Mucosa of rectum (tissue), 2 donors: ENCODE measurements around the gene PPARA.

Experiments used
- H3K27ac ChIP-seq, 2 donors: one replicate each; pipeline ENCODE4 v1.7.0; 2013; ENCODE audit warnings: inconsistent platforms in 2 of 2, low read depth in 2 of 2, low read length in 2 of 2
- H3K27me3 ChIP-seq, 2 donors: one replicate each; pipeline ENCODE4 v1.7.0; 2013; ENCODE audit warnings: low read length in 2 of 2; ENCODE audit not compliant: control insufficient read depth in 2 of 2, insufficient read depth in 2 of 2
- H3K36me3 ChIP-seq, 2 donors: one replicate each; pipeline ENCODE4 v1.7.0; 2013; ENCODE audit warnings: low read length in 2 of 2; ENCODE audit not compliant: control insufficient read depth in 2 of 2, insufficient read depth in 2 of 2
- H3K4me1 ChIP-seq, 2 donors: one replicate each; pipeline ENCODE4 v1.7.0; 2013; ENCODE audit warnings: low read length in 2 of 2, mild to moderate bottlenecking in 1 of 2; ENCODE audit not compliant: control insufficient read depth in 2 of 2, insufficient read depth in 2 of 2
- H3K4me3 ChIP-seq, 2 donors: one replicate each; pipeline ENCODE4 v1.7.0; 2013; ENCODE audit warnings: low read length in 2 of 2
- H3K9ac ChIP-seq, 2 donors: one replicate each; pipeline ENCODE4 v1.7.0; 2013; ENCODE audit warnings: low read length in 2 of 2, low read depth in 1 of 2, mild to moderate bottlenecking in 1 of 2
- H3K9me3 ChIP-seq, 2 donors: one replicate each; pipeline ENCODE4 v1.7.0; 2013; ENCODE audit warnings: low read length in 2 of 2; ENCODE audit not compliant: control insufficient read depth in 2 of 2
- donor health status: healthy.
- donor health status: Normal muscosa, but diverticular disease.

The PPARA gene

GRCh38 chr22:46240073-46240472 lies 89.7 kb downstream of the PPARA start:
- no peak overlapping the region for H3K27ac ChIP-seq
- no peak overlapping the region for H3K9ac ChIP-seq
- peaks cover 35 to 38% of the 10 kb centered on the region in 2 donors for H3K36me3 ChIP-seq
- H3K27me3 ChIP-seq: no peaks in the 10 kb centered on the region
- H3K9me3 ChIP-seq: no peaks in the 10 kb centered on the region
- H3K4me3 ChIP-seq: no peak overlapping the region
- H3K4me1 ChIP-seq: peaks cover 0 to 3% of the 10 kb centered on the region in 2 donors

- peaks cover 31 to 33% of the 10 kb centered on the region in 2 donors for H3K36me3 ChIP-seq
- H3K27me3 ChIP-seq: no peaks in the 10 kb centered on the region
- no peak overlapping the region for H3K27ac ChIP-seq
- no peaks in the 10 kb centered on the region for H3K9me3 ChIP-seq
- H3K4me1 ChIP-seq: peaks cover 0 to 3% of the 10 kb centered on the region in 2 donors
- H3K9ac ChIP-seq: no peak overlapping the region
- no peak overlapping the region for H3K4me3 ChIP-seq
Observed at GRCh38 chr22:46240506-46240905, 90.2 kb downstream of the PPARA start.

- Histone ChIP-seq H3K27ac (no peak overlapping the region), H3K9ac (no peak overlapping the region), H3K4me1 (peaks cover 0 to 3% of the 10 kb centered on the region in 2 donors), H3K4me3 (no peak overlapping the region), H3K36me3 (peaks cover 28 to 31% of the 10 kb centered on the region in 2 donors), H3K27me3 (no peaks in the 10 kb centered on the region), H3K9me3 (no peaks in the 10 kb centered on the region)
Observed at GRCh38 chr22:46240907-46241306, 90.6 kb downstream of the PPARA start.

- Histone ChIP-seq H3K27ac (no peak overlapping the region), H3K36me3 (peaks cover 26 to 28% of the 10 kb centered on the region in 2 donors), H3K27me3 (no peaks in the 10 kb centered on the region), H3K9me3 (no peaks in the 10 kb centered on the region), H3K4me3 (no peak overlapping the region), H3K4me1 (peaks cover 0 to 3% of the 10 kb centered on the region in 2 donors), H3K9ac (no peak overlapping the region)
Observed at GRCh38 chr22:46241396-46242007, 91.2 kb downstream of the PPARA start.

- Histone ChIP-seq H3K27ac (no peak overlapping the region), H3K36me3 (peaks cover 22 to 28% of the 10 kb centered on the region in 2 donors), H3K9me3 (no peaks in the 10 kb centered on the region), H3K27me3 (no peaks in the 10 kb centered on the region), H3K4me3 (no peak overlapping the region), H3K4me1 (peaks cover 0 to 3% of the 10 kb centered on the region in 2 donors), H3K9ac (no peak overlapping the region)
Observed at GRCh38 chr22:46242076-46242475, 91.8 kb downstream of the PPARA start.

GRCh38 chr22:46244771-46245170 lies 94.4 kb downstream of the PPARA start:
- Histone ChIP-seq H3K4me3 (no peak overlapping the region), H3K27ac (no peak overlapping the region), H3K9ac (no peak overlapping the region)

GRCh38 chr22:46245511-46245910 lies 95.2 kb downstream of the PPARA start:
- no peak overlapping the region for H3K27ac ChIP-seq
- H3K4me1 ChIP-seq: peaks cover 3 to 4% of the 10 kb centered on the region in 2 donors
- H3K9ac ChIP-seq: no peak overlapping the region
- H3K27me3 ChIP-seq: no peaks in the 10 kb centered on the region
- no peaks in the 10 kb centered on the region for H3K9me3 ChIP-seq
- peaks cover 5 to 8% of the 10 kb centered on the region in 2 donors for H3K36me3 ChIP-seq
- no peak overlapping the region for H3K4me3 ChIP-seq

More at GRCh38 chr22:46244771-46245170, 94.4 kb downstream of the PPARA start:
- no peaks in the 10 kb centered on the region for H3K27me3 ChIP-seq
- no peaks in the 10 kb centered on the region for H3K9me3 ChIP-seq
- peaks cover 3 to 4% of the 10 kb centered on the region in 2 donors for H3K4me1 ChIP-seq
- peaks cover 7 to 12% of the 10 kb centered on the region in 2 donors for H3K36me3 ChIP-seq

GRCh38 chr22:46246178-46246577 lies 95.9 kb downstream of the PPARA start:
- Histone ChIP-seq H3K4me1 (peaks cover 4 to 9% of the 10 kb centered on the region in 2 donors), H3K27ac (no peak overlapping the region), H3K4me3 (no peak overlapping the region), H3K27me3 (no peaks in the 10 kb centered on the region), H3K9ac (no peak overlapping the region), H3K36me3 (peaks cover 0 to 8% of the 10 kb centered on the region in 2 donors), H3K9me3 (no peaks in the 10 kb centered on the region)

- Histone ChIP-seq H3K4me1 (peaks cover 5 to 10% of the 10 kb centered on the region in 2 donors), H3K27me3 (no peaks in the 10 kb centered on the region), H3K27ac (no peak overlapping the region), H3K9ac (no peak overlapping the region), H3K36me3 (peaks cover 0 to 8% of the 10 kb centered on the region in 2 donors), H3K4me3 (no peak overlapping the region), H3K9me3 (no peaks in the 10 kb centered on the region)
Observed at GRCh38 chr22:46247443-46247975, 97.2 kb downstream of the PPARA start.

GRCh38 chr22:46250035-46250782 lies 99.9 kb downstream of the PPARA start, which contains the start of gene CDPF1:
Gene CDPF1, minus strand, starts transcription at chr22:46250293. Its CDS starts 2,009 bp downstream, at chr22:46248284.
- H3K4me1 ChIP-seq: peaks cover 5 to 10% of the 10 kb centered on the region in 2 donors
- peak within 1 kb of the TSS; percentile 86 to 87 for H3K27ac ChIP-seq
- H3K9ac ChIP-seq: peak within 1 kb of the TSS; percentile 81 to 97
- H3K27me3 ChIP-seq: no peaks in the 10 kb centered on the region
- H3K4me3 ChIP-seq: peak within 1 kb of the TSS; percentile 84 to 93
- no peaks in the 10 kb centered on the region for H3K36me3 ChIP-seq
- no peaks in the 10 kb centered on the region for H3K9me3 ChIP-seq
